UCSD-AML1 (cell line): Measurements from ENCODE around the gene HMG20B.

Experiments used
- DNase-seq: peaks from one replicate; lab custom pipeline; 2025; ENCODE audit not compliant: unreplicated experiment; lab: John Stamatoyannopoulos, UW

Gene HMG20B

GRCh38 chr19:3618811-3619630, 46.3 kb downstream of the HMG20B start:
- DNase-seq, result no peak

- no peak for DNase-seq
Observed at GRCh38 chr19:3619631-3620012, 46.9 kb downstream of the HMG20B start.

GRCh38 chr19:3620145-3620816, 47.5 kb downstream of the HMG20B start:
- no peak for DNase-seq

GRCh38 chr19:3620817-3621547, 48.2 kb downstream of the HMG20B start:
- no peak for DNase-seq

GRCh38 chr19:3621689-3622088, 48.9 kb downstream of the HMG20B start:
- no peak for DNase-seq

- DNase-seq, result no peak
Observed at GRCh38 chr19:3622224-3622623, 49.5 kb downstream of the HMG20B start.

- no peak for DNase-seq
Observed at GRCh38 chr19:3623716-3624115, 51.0 kb downstream of the HMG20B start.

GRCh38 chr19:3625996-3626472, 53.3 kb downstream of the HMG20B start:
- DNase-seq, result no peak

- DNase-seq, result peak; percentile 99
Observed at GRCh38 chr19:3626473-3627350, 54.0 kb downstream of the HMG20B start, which contains the start of gene CACTIN. Gene CACTIN (minus strand): TSS chr19:3626790. CDS start chr19:3626762, 28 bp downstream.

- DNase-seq, result no peak
Observed at GRCh38 chr19:3627351-3627723, 54.6 kb downstream of the HMG20B start.
